Esophagus muscularis mucosa (tissue), 4 donors: Measurements from ENCODE around the gene KRTAP12-3.
"Not testable (repeated sequence)": the region's sequence is repeated elsewhere in the genome, so short reads cannot be mapped to it uniquely, and the experiment has no call there.

ENCODE experiments used
- CTCF ChIP-seq, 3 experiments: fragments of 200-600 bp in 2 of 3; fragments of 450-650 bp in 1 of 3; sonication (generic) in 2 of 3; IDR thresholded peaks; one replicate each; pipeline ENCODE4 v1.5.1; 2017 to 2019; ENCODE audit warnings: antibody characterized with exemption in 3 of 3, mild to moderate bottlenecking in 2 of 3, moderate library complexity in 1 of 3
- EP300 ChIP-seq: sonication (generic); formaldehyde crosslinking; IDR thresholded peaks from one replicate; pipeline ENCODE4 v1.6.1; 2017; ENCODE audit warnings: antibody characterized with exemption
- POLR2A ChIP-seq: fragments of 450-650 bp; IDR thresholded peaks from one replicate; pipeline ENCODE4 v1.6.1; 2017; ENCODE audit warnings: antibody characterized with exemption, moderate library complexity, mild to moderate bottlenecking, low read depth
- POLR2AphosphoS5 ChIP-seq, 2 donors: sonication (generic); formaldehyde crosslinking; IDR thresholded peaks; one replicate each; pipeline ENCODE4 v1.6.1; 2017; ENCODE audit warnings: antibody characterized with exemption in 2 of 2

- TF ChIP-seq POLR2AphosphoS5 (IDR thresholded peaks at IDR 0.05); POLR2A; CTCF (IDR thresholded peaks at IDR 0.05); EP300: not testable (repeated sequence)
Observed at GRCh38 chr21:44638506-44639330, 19.0 kb upstream of the KRTAP12-3 start.
